GM10266 (cell line): ENCODE data around the gene HYLS1.
A peak's percentile ranks its signal among the peaks of the same experiment; 100 is the strongest.

ENCODE experiments used
- DNase-seq: peaks from one replicate; pipeline ENCODE4 v3.0.0; 2012; ENCODE audit errors: extremely low spot score
- TF ChIP-seq, protein P1 (sequence below): IDR thresholded peaks from 2 replicates; pipeline ENCODE4 v1.5.1; 2012; ENCODE audit warnings: mild to moderate bottlenecking, low read depth; ENCODE audit not compliant: control insufficient read depth, insufficient read depth; ENCODE audit errors: missing control alignments

Gene HYLS1

GRCh38 chr11:125872138-125872491 lies 15.4 kb upstream of the HYLS1 start:
- TF ChIP-seq, protein P1, sequence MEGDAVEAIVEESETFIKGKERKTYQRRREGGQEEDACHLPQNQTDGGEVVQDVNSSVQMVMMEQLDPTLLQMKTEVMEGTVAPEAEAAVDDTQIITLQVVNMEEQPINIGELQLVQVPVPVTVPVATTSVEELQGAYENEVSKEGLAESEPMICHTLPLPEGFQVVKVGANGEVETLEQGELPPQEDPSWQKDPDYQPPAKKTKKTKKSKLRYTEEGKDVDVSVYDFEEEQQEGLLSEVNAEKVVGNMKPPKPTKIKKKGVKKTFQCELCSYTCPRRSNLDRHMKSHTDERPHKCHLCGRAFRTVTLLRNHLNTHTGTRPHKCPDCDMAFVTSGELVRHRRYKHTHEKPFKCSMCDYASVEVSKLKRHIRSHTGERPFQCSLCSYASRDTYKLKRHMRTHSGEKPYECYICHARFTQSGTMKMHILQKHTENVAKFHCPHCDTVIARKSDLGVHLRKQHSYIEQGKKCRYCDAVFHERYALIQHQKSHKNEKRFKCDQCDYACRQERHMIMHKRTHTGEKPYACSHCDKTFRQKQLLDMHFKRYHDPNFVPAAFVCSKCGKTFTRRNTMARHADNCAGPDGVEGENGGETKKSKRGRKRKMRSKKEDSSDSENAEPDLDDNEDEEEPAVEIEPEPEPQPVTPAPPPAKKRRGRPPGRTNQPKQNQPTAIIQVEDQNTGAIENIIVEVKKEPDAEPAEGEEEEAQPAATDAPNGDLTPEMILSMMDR = no peak
- DNase-seq = no peak

- TF ChIP-seq, protein P1 = no peak
Measured at GRCh38 chr11:125873881-125874555, 13.4 kb upstream of the HYLS1 start.

DNA sequence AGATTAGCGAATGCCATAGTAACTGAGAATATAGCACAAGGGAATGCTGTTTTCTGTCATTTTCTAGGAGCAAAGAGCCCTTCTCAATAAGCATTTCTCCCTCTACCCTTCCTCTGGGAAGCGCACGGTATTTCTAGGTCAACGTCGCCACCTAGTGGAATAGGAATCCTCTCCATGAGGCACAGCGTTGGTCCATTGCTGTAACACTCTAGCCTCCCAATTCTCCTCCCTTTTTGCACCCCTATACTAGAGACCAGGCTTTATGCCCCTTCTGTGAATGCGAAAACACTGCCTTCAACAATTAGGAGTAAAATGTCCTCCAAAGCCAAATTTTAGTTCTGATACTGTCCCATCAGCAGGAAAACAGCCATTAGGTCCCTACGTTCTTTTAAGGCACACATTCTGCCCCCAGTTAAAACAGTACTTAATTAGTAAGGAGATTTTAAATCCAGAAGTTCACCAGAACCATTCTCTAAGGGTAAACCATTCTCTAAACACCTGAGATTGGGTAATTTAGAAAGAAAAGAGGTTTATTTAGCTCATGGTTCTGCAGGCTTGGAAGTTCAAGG lies 12.8 kb upstream of the HYLS1 start:
- TF ChIP-seq, protein P1 = peak; percentile 89
- peak; percentile 54 for DNase-seq

More at GRCh38 chr11:125873881-125874555, 13.4 kb upstream of the HYLS1 start:
- no peak for DNase-seq

- DNase-seq = no peak
- TF ChIP-seq, protein P1 = no peak
Measured at GRCh38 chr11:125881291-125881690, 6.2 kb upstream of the HYLS1 start.

DNA sequence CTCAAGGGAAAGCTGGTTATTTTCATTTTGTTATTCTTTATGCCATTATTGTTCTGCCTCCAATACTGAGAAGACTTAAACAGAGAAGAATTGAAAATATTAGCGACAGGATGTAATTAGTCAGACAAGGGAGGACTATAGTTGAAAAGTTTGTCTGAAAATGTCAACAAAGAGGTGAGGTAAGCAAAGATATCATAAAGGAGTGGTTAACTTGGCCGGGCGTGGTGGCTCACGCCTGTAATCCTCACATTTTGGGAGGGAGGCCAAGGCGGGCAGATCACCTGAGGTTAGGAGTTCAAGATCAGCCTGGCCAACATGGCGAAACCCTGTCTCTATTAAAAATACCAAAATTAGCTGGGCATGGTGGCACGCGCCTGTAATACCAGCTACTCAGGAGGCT lies 4.1 kb upstream of the HYLS1 start:
- DNase-seq = no peak
- TF ChIP-seq, protein P1 = no peak

GRCh38 chr11:125886997-125887372 lies 483 bp upstream of the HYLS1 start:
- TF ChIP-seq, protein P1 = no peak
- peak; percentile 15 for DNase-seq

GRCh38 chr11:125890447-125891100 lies 3.1 kb downstream of the HYLS1 start:
- DNase-seq = no peak
- TF ChIP-seq, protein P1 = no peak
